Aorta (tissue), 4 donors: ENCODE measurements around the gene GMIP. TPM values are rescaled to one million over a fixed set of nuclear protein-coding genes. Genes with fewer than 3 reads are reported as not detected.

Experiments used
- polyA plus RNA-seq, 2 donors: library from polyadenylated mRNA; stranded (reverse); fragments of 200-250 nt; gene quantifications; one replicate each; pipeline ENCODE4 v1.2.3, GENCODE V29; 2013
- total RNA-seq, 2 donors: library from RNA; stranded (reverse); fragmentation: NEBNext Ultra II Directional; extraction: Animal tissue kit (Norgen Biotek cat#: 25700); gene quantifications; one replicate each; pipeline ENCODE4 v1.2.1, GENCODE V29; 2021
- donor health status: healthy with polysubstance abuse.
- donor health status: Bipolar disorder and iron deficiency.
- donor health status: DM: no; HTN: no; CAD: no.
- donor health status: DM: yes; HTN: yes; CAD: no.

The GMIP gene
- total and polyA plus RNA-seq, 4 donors = 3.4 to 25.6 (median 10.4) TPM

Other genes with a start within 250 kb of the GMIP start
- 10 to 100 TPM; 78.6 to 86.7 TPM for gene GATAD2A, start 238.0 kb downstream of the GMIP start, total RNA-seq
- gene GATAD2A, start 238.0 kb downstream of the GMIP start, polyA plus RNA-seq = 10 to 100 TPM; 17.9 to 22.7 TPM
- 1 to 10 TPM in 1 of 2 donors, under 1 TPM in 1; 0.84 to 1.2 TPM for gene TSSK6, start 128.1 kb downstream of the GMIP start, total RNA-seq
- gene TSSK6, start 128.1 kb downstream of the GMIP start, polyA plus RNA-seq = 1 to 10 TPM in 1 of 2 donors, under 1 TPM in 1; 0.50 to 1.3 TPM
- 100 to 1,000 TPM; 183 to 208 TPM for gene NDUFA13, start 127.4 kb downstream of the GMIP start, total RNA-seq
- 100 to 1,000 TPM; 249 to 307 TPM for gene NDUFA13, start 127.4 kb downstream of the GMIP start, polyA plus RNA-seq
- 1 to 10 TPM; 3.8 to 7.2 TPM for gene YJEFN3, start 114.7 kb downstream of the GMIP start, total RNA-seq
- 10 to 100 TPM in 1 of 2 donors, under 1 TPM in 1; 0.75 to 60.1 TPM for gene YJEFN3, start 114.7 kb downstream of the GMIP start, polyA plus RNA-seq
- 1 to 10 TPM in 1 of 2 donors, under 1 TPM in 1; 0.36 to 4.2 TPM for gene CILP2, start 105.4 kb downstream of the GMIP start, total RNA-seq
- under 1 TPM in 1 of 2 donors, not detected in 1; 0.13 TPM for gene CILP2, start 105.4 kb downstream of the GMIP start, polyA plus RNA-seq
- gene PBX4, start 25.0 kb downstream of the GMIP start, total RNA-seq = 1 to 10 TPM in 1 of 2 donors, under 1 TPM in 1; 0.65 to 1.4 TPM
- gene PBX4, start 25.0 kb downstream of the GMIP start, polyA plus RNA-seq = 1 to 10 TPM in 1 of 2 donors, not detected in 1; 1.5 TPM
- gene LPAR2, start 15.4 kb downstream of the GMIP start, total RNA-seq = 10 to 100 TPM in 1 of 2 donors, 1 to 10 TPM in 1; 5.7 to 11.7 TPM
- 10 to 100 TPM in 1 of 2 donors, 1 to 10 TPM in 1; 1.5 to 10.1 TPM for gene LPAR2, start 15.4 kb downstream of the GMIP start, polyA plus RNA-seq
- 10 to 100 TPM; 41.7 to 53.6 TPM for gene ATP13A1, start 20.0 kb upstream of the GMIP start, total RNA-seq
- 100 to 1,000 TPM in 1 of 2 donors, 10 to 100 TPM in 1; 13.9 to 105 TPM for gene ATP13A1, start 20.0 kb upstream of the GMIP start, polyA plus RNA-seq
- 10 to 100 TPM; 11.3 to 13.3 TPM for gene ZNF101, start 25.2 kb upstream of the GMIP start, total RNA-seq
- 1 to 10 TPM; 2.0 to 6.5 TPM for gene ZNF101, start 25.2 kb upstream of the GMIP start, polyA plus RNA-seq
- gene ZNF14, start 89.5 kb upstream of the GMIP start, total RNA-seq = 10 to 100 TPM in 1 of 2 donors, 1 to 10 TPM in 1; 6.2 to 10.9 TPM
- gene ZNF14, start 89.5 kb upstream of the GMIP start, polyA plus RNA-seq = 1 to 10 TPM; 3.0 to 4.6 TPM
- 10 to 100 TPM; 28.8 to 37.7 TPM for gene ZNF506, start 178.1 kb upstream of the GMIP start, total RNA-seq
- gene ZNF506, start 178.1 kb upstream of the GMIP start, polyA plus RNA-seq = 1 to 10 TPM; 4.1 to 7.8 TPM
- gene ZNF253, start 222.2 kb upstream of the GMIP start, total RNA-seq = 10 to 100 TPM in 1 of 2 donors, 1 to 10 TPM in 1; 5.4 to 12.6 TPM
- 1 to 10 TPM; 2.8 to 4.0 TPM for gene ZNF253, start 222.2 kb upstream of the GMIP start, polyA plus RNA-seq